GM23338 (cell line): ENCODE measurements around the gene AKR1C2.

Experiments used
- CREB1 ChIP-seq: fragments of 250-450 bp; sonication (Bioruptor Pico); IDR thresholded peaks from 2 replicates; pipeline ENCODE4 v1.5.0; 2020; ENCODE audit warnings: low read depth, mild to moderate bottlenecking, moderate library complexity
- CTCF ChIP-seq, 2 experiments: fragments of 200-600 bp in 1 of 2; sonication (generic) in 1 of 2; conservative IDR thresholded peaks; 2 replicates each; pipeline versions ENCODE4 v1.5.1 to v1.6.1; 2016 to 2017; ENCODE audit warnings: antibody characterized with exemption in 2 of 2, low read depth in 2 of 2, mild to moderate bottlenecking in 2 of 2, moderate library complexity in 1 of 2
- ETS1 ChIP-seq: IDR thresholded peaks from 2 replicates; pipeline ENCODE4 v1.6.1; 2016; ENCODE audit warnings: antibody characterized with exemption
- EZH2 ChIP-seq: fragments of 200-600 bp; sonication (generic); IDR thresholded peaks from one replicate; pipeline ENCODE4 v1.8.0; 2017; ENCODE audit warnings: antibody characterized with exemption, mild to moderate bottlenecking, low read depth; ENCODE audit not compliant: unreplicated experiment
- EZH2phosphoT487 ChIP-seq: fragments of 200-600 bp; sonication (generic); IDR thresholded peaks from one replicate; pipeline ENCODE4 v1.8.1; 2018; ENCODE audit warnings: antibody characterized with exemption; ENCODE audit not compliant: unreplicated experiment
- JUNB ChIP-seq: IDR thresholded peaks from one replicate; pipeline ENCODE4 v1.6.1; 2016; ENCODE audit warnings: antibody characterized with exemption; ENCODE audit not compliant: unreplicated experiment
- POLR2AphosphoS5 ChIP-seq: IDR thresholded peaks from 2 replicates; pipeline ENCODE4 v1.6.1; 2016; ENCODE audit warnings: antibody characterized with exemption, low read depth
- STAT1 ChIP-seq: IDR thresholded peaks from one replicate; pipeline ENCODE4 v1.6.1; 2016; ENCODE audit warnings: antibody characterized with exemption; ENCODE audit not compliant: unreplicated experiment
- ZNF114 ChIP-seq: fragments of 250-450 bp; sonication (Bioruptor Pico); IDR thresholded peaks from 2 replicates; pipeline ENCODE4 v1.5.0; 2020; ENCODE audit warnings: mild to moderate bottlenecking, moderate library complexity
- ZNF331 ChIP-seq: fragments of 250-450 bp; sonication (Bioruptor Pico); IDR thresholded peaks from 2 replicates; pipeline ENCODE4 v1.5.0; 2020; ENCODE audit warnings: low read depth, mild to moderate bottlenecking, moderate library complexity
- TF ChIP-seq, protein P1 (sequence below): IDR thresholded peaks from one replicate; pipeline ENCODE4 v1.6.1; 2018; ENCODE audit warnings: antibody characterized with exemption; ENCODE audit not compliant: unreplicated experiment

- TF ChIP-seq CTCF (conservative IDR thresholded peaks at IDR 0.05; ENCODE audit: low read depth in 2 of 2) (no peak), CREB1 (CRISPR knock-in tag) (no peak), JUNB (no peak), EZH2 (no peak), EZH2phosphoT487 (no peak), POLR2AphosphoS5 (no peak), STAT1 (no peak), ZNF331 (CRISPR knock-in tag) (no peak), ZNF114 (CRISPR knock-in tag) (no peak), ETS1 (no peak)
- TF ChIP-seq, protein P1, sequence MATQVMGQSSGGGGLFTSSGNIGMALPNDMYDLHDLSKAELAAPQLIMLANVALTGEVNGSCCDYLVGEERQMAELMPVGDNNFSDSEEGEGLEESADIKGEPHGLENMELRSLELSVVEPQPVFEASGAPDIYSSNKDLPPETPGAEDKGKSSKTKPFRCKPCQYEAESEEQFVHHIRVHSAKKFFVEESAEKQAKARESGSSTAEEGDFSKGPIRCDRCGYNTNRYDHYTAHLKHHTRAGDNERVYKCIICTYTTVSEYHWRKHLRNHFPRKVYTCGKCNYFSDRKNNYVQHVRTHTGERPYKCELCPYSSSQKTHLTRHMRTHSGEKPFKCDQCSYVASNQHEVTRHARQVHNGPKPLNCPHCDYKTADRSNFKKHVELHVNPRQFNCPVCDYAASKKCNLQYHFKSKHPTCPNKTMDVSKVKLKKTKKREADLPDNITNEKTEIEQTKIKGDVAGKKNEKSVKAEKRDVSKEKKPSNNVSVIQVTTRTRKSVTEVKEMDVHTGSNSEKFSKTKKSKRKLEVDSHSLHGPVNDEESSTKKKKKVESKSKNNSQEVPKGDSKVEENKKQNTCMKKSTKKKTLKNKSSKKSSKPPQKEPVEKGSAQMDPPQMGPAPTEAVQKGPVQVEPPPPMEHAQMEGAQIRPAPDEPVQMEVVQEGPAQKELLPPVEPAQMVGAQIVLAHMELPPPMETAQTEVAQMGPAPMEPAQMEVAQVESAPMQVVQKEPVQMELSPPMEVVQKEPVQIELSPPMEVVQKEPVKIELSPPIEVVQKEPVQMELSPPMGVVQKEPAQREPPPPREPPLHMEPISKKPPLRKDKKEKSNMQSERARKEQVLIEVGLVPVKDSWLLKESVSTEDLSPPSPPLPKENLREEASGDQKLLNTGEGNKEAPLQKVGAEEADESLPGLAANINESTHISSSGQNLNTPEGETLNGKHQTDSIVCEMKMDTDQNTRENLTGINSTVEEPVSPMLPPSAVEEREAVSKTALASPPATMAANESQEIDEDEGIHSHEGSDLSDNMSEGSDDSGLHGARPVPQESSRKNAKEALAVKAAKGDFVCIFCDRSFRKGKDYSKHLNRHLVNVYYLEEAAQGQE: no peak
Measured at GRCh38 chr10:4984223-4984622, 19.4 kb downstream of the AKR1C2 start.
